Caki2 (cell line): ENCODE data around the gene BMF. TPM values are rescaled to one million over a fixed set of nuclear protein-coding genes. Genes with fewer than 3 reads are reported as not detected.

ENCODE experiments used
- DNase-seq: peaks from one replicate; pipeline ENCODE4 v3.0.0-alpha.2; 2015; ENCODE audit warnings: low read depth
- in situ Hi-C: cut with HindIII; loops from 2 replicates; pipeline ENCODE4 v1.10.0; 2016; ENCODE audit warnings: low sequenced_read_pairs, low pct_unique_long_range_greater_than_20kb, mixed read lengths
- total RNA-seq: library from RNA; depleted of rRNA; stranded (reverse); fragments of >200 nt; shearing (Covaris generic); gene quantifications from 2 replicates; pipeline ENCODE4 v1.2.3, GENCODE V29; 2014; ENCODE audit warnings: low replicate concordance

BMF gene
- total RNA-seq, 1 experiment from 2014 or later = 1.8 TPM

DNA sequence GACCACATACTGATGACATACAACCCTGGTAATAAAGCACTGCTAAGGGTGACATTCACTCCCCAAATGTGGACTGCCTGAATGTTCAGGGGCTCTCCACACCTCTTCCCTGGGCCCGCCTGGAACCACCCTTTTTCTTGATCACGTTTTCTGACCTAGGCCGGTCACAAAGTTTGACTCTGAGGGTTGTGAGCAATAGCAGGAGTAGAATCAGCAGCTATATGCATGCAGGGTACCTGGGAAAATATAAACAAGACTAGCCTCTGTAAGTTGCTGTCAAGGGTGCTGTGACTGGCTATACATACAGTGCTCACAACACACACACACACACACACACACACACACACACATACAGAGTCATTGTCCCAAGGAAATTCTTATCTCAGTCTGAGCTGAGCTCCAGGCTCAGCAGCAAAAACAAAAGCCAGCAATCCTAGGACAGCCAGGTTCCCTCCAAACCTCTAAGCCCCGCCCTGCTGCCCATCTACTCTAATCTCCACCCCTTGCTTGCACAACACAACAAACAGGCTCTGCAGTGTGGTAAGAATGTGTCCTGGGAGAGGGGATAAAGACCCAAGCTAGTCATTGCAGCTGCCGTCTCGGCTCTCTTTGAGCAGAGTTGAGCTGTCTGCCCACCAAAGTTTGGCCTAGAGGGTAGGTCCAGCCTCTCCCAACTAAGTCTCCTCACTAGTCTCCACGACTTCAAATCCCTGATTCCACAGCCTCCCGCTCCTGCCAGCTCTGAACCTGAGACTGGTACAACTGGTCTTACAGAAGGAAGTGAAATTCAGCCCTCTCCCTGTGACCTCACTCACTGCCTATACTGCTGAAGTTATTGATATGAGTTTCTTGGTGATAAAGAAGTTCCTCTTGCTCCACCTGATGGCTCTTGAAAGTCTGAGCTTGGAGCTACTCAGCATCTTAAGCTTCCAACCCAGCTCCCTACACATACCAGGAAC lies 2.2 kb downstream of the BMF start:
- DNase-seq = no peak
- in situ Hi-C loops = no loop called here

DNA sequence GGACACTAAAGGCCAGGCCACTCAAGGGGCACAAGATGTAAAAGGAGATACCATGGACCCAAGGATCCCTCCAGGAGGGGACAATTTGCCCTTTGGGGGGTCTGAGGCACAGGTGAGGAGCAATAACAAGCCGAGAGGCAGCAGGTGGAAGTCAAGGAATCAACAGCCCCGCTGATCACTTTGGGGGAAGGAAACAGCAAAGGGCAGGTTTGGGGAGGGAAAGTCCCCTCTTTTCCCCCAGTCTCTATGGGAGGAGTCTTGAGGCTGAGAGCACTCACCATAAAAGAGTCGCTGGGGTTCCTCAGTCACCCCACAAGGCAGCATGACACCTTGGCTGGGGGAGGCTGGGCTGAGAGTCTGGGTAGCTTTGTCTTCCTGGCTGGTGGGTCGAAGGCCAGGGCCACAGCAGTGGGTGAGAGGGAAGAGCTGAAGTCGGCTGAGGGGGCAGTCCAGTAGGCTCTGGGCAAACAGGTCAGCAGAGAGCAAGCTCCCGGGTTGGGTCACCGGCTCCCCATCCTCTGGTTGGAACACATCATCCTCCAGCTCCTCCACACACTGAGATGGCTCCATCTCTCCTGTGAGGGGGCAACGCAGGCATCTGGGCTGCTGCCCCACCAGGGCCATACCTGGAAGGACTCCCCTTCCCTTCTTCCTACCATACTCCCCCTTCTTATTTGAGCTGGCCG lies 3.0 kb downstream of the BMF start:
- DNase-seq = no peak
- in situ Hi-C loops = no loop called here

DNA sequence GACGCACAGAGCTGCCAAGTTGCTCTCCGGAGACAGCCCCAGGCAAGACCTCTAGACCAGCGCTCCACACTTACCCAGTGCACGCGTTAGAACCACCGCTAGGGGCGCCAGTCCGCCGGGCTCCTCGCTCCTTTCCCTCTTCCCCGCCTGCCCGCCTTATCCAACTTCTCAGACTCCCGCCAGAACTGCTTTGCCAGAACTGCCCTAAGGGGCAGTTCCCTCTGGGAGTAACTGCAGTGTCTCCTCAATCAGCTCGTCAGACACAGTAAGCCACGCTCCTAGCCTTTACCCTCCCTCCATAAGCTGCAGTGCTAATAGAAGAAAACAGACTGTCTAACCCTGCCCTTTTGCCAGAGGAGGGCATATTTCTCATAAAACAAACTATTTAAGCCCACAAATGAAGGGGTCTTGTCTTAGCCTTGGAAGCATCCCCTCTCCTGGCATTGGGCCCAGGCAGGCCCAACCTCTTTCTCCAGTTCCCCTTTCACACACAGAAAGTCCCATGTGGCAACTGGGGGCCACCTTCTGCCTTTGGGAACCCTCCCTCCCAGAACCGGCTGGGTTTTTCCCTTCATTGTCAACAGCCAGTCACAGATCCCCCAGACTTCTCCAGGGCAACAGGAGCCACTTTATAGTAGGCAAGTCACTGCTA lies 3.7 kb downstream of the BMF start:
- in situ Hi-C loops = no loop called here
- peak; percentile 77 for DNase-seq

DNA sequence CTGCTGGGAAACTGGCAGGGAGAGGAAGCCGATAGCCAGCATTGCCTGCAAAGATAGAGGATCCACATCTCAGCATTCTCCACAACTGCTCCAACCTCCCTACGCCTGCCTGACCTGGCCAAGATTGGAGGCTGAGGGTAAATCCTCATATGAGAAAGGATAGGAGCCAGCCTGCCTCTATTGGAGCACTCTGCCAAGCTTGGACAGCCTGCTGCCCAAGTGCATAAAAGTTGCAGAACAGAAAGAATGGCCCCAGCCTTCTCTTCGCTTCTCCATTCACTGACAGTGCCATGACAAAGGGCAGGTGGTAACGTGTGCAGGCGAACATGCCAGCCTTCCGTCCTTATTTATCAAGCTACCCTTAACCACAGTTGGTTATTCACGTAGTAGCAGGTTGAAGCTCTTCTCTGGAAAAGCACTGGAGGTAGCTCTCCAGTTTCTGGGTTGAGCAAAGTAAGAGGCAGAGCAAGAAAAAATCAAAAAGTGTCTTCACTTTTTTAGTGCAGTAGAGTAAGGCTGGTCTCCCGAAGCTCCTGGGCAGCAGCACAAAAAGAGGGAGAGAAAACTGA lies 4.3 kb downstream of the BMF start:
- DNase-seq = no peak
- in situ Hi-C loops = no loop called here

DNA sequence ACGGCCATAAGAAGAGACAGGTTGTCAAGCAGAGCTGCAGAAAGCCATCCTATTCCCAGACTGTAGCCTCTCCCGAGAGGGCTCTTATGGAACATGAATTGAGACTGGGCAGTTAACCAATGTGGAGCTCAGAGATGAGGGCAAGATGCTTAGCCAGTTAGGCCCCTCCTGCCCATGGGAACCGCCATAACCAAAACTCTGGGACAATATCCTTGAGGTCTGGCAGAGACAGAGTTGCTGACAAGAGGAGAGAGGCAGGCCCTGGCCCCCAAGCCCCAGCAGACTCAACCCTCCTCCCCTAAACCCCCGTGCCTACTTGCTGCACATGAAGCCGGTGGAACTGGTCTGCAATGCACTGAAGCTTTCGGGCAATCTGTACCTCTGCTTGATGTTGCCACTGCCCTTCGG lies 4.8 kb downstream of the BMF start:
- in situ Hi-C loops = no loop called here
- DNase-seq = no peak

DNA sequence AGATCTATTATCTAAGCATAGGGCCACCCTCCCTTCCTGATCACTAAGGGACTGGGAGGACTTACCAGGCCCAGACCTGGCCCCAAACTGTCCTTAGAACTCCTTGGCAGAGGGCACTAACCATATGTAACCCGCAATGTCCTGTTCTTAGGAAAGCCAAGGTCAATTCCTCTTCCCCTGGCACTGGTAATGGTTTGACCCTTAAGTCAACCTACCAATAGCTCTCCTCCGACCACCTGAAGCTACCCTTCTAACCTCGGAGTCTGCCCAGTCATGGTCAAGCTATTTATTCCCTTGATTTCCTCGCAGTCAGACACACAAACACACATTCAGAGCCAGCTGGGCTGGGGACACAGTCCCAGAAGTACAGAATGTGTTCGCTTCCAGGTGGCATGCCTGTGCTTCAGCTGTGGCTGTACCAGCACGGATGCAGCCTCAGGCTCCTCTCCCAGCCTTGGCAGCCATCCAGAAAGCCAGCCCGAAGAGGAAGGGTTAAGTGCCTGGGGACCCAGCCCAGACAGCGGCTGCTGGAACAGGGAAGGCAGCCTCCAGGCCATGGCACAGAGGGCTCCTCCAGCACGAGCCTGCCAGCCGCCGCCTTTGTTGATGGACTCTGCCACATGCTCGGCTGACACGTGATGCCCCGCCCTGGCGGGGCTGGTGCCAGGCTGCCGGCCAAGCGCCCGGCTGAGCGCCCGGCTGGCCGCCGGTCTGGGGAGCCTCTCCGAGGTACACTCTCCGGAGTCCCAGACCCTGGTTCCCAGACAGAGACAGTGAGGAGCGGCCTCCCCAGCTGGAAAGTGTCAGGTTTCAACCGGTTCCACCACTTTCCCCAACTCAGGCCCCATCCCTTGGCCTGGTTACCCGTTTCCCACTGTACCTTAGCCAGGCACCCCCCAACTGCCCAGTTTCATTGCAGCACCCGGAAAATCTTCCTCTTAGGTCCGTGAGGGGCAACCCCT lies 5.5 kb downstream of the BMF start:
- in situ Hi-C loops = no loop called here
- DNase-seq = peak; percentile 70

DNA sequence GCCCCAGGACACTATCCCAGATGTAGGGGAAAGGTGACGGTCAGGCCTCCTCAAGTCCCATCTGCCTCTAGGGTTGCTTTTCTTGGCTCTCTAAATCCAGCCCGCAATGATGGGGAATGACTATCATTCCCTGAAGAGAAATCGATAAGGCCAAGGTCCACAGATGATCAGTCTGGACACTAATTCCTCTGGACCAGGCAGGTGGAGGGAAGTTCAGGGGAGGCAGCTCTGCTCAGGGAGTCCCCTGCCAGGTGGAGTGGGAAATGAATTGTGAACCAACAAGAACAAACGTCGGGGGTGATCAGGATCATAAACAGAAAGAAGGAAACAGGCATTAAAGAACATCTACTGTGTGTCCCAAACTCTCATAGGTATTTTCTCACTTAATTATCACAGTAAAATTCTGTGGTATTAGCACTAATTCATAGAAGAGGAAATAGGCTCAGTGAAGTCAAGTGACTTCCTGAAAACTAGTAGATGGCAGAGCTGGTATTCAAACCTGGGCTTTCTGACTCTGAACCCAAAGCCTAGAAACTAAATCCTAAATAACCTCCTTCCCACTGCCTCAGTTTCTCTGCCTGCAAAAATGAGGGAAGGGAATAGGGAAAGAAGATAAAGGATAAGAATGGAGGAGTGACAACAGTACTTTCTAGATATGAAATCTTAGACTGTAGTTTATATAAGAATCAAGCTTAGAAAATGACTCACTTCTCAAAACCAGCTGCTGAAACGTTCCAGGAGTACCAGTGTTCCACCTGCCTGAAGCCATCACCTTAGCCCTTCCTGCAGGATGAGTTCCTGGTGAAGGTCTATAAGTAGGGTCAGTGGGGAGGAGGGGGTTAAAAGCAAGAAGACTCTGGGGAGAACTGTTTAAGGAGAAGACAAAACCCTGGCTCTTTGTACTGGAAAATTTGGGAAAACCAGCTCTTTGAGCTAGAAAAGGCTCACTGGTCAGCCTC lies 7.5 kb downstream of the BMF start:
- DNase-seq = no peak
- in situ Hi-C loops = no loop called here

DNA sequence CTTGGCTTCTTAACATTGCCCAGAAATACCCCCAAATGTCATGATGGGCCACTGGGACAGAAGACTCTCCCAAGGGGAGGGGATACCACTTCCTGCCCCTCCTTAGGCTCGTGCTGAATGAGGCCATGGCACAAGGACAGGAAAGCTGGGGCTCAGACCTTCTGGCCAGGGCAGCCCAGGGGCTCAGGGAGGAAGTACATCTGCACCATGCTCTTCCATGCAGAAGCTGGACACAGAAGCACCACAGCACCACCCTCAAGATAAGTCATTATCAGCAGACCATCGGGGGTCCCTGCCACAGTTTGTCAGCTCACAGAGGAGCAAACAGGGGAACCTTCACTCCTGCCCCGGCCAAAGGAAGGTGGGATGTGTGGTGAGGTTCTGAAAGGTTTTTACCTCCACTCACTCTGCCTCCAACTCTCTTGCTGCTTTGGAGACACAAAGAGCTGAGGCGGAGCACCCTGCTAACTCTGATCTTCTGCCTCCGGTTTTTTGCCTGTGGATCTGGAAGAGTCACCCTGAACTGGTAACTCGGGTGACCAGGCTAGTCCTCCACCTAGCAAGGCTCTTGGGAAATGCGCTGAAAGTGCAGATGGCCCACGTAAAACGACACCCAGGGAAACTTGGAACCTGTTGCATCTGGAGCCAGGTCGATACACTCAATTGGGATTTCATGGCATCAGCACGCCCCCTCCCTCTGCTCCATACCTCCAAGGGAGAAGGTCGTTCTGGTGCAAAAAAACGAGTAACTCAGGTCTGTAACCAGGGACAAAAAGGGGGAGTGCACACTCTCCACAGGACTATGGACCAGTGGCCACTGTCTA lies 8.3 kb downstream of the BMF start:
- no peak for DNase-seq
- in situ Hi-C loops = no loop called here

DNA sequence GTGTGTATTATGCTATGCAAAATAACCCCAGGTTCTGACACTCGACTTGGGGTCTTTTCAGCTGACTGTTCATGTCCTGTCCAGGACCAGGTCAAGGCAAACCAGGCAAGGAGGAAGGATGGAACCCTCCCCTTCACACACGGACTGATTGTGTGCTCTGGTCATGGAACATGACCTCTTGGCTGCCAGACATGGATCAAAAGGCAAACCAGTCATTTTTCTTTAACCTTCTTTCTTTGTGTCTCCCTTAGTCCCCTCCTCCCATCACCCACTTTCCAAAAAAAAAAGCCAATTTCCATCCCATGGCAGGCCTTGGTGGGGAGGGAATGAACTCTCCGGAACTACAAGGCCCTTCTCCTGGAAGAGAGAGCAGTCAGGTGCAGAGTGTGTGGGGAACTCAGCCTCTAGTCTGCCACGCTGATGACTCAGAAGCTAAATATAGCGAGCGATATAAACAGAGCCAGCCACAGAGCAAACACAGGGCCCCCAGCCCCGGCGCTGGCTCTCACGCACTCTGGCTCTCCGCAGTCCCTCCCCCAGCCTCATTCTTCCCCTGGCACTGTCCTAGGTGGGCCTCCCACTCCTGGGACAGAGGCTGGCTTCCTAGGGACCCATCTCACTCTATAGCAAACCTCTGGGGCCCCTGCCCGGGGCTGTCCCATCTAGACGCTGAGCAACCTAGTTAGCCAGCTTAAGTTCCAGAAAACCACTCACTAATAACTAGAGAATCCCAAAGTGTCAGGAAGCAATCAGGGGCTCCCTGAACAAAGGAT lies 10.0 kb downstream of the BMF start:
- DNase-seq = peak; percentile 91
- in situ Hi-C loops = no loop called here

DNA sequence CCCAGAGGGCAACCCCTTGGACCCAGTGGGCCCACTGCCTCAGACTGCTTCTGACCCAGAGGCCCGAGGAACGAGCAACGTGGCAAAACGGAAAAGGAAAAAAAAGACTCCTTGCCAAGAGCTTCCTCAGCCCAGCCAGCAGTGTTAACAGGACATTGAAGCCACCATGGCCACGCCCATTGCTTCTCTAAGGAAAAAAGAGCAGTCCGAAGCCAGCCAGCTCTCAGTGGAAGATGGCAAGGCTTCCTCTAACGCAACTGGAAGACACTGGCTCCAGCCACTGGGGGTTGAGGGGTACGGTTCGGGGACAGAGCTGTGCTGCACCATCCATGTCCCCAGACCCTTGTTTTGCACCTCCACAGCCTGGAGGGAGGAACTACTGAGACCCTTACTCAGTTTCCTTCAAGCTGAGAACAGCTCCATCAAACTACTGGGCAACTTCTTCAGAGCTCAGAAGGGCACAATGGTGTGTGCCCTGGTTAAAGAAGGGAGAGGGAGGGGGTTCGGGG lies 10.7 kb downstream of the BMF start:
- in situ Hi-C loops = no loop called here
- DNase-seq = no peak

DNA sequence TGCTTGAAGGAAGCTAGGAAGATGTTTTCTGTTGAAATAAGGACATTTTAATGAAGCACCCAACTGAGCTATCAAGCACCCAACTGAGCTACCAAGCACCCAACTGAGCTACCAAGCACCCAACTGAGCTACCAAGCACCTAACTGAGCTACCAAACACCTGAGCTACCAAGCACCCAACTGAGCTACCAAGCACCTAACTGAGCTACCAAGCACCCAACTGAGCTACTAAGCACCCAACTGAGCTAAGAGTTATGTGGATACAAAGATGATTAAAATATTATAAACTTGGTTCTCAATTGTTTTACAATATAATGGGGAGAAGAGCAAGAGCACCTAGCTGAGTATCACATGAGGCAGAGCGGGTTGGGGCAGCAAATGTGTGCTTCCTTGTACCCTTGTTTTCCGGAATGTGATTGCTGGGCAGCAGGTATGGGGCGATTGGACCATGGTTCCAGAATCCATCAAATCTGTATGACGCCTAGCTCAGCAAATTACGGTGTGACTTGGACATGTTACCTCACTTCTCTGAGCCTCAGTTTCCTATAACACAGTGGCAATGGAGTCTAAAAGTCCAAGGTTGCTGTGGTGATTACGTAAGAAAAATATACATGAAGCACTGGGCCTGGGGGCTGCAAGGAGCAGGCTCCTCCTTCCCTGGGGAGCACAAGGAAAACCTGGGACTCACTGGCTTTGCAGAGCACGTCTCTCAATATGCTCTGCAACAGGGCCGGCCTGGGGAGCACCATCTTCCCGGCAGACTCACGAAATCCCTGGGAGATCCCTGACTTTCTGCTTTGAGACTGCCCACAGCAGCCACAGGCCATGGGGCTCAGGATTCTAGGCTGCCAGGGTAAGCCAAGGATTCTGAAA lies 11.3 kb downstream of the BMF start:
- in situ Hi-C loops = no loop called here

DNA sequence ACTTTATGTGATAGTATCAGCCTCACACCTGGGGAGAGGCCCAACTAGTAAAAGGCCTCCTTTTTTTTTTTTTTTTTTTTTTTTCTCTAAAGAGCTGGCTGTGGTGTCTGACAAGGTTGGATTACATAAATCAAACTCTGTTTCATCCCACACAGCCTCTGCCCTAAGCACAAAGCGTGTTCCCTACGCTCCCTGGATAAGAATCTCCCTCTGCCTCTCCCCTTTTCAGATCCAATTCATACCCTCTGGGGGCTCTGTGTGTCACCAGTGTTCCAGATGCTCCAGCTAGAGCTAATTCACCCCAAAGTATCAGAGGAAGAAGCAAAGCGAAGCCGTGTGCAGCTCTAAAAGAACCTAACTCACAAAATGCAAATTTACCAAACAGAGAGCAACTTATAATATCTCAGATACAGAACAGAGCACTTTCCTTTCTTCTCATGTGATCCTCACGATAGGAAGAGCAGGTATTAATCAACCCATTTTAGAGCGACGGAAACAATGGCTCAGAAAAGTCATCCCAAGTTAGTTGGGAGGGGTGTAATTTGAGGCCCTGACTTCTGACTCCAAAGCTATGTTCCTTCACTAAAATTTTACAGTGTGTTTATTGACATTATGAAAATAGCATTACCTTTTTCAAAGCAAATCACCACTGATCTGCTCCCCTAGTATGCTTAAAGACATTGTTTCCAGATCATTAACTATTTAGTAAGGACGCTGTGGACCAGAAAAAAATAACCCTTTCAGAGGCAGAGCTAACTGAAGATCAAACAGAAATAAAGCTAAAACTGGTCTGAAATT lies 12.4 kb downstream of the BMF start:
- in situ Hi-C loops = no loop called here
- DNase-seq = peak; percentile 55

More for the DNA sequence above, 11.3 kb downstream of the BMF start:
- DNase-seq = no peak

DNA sequence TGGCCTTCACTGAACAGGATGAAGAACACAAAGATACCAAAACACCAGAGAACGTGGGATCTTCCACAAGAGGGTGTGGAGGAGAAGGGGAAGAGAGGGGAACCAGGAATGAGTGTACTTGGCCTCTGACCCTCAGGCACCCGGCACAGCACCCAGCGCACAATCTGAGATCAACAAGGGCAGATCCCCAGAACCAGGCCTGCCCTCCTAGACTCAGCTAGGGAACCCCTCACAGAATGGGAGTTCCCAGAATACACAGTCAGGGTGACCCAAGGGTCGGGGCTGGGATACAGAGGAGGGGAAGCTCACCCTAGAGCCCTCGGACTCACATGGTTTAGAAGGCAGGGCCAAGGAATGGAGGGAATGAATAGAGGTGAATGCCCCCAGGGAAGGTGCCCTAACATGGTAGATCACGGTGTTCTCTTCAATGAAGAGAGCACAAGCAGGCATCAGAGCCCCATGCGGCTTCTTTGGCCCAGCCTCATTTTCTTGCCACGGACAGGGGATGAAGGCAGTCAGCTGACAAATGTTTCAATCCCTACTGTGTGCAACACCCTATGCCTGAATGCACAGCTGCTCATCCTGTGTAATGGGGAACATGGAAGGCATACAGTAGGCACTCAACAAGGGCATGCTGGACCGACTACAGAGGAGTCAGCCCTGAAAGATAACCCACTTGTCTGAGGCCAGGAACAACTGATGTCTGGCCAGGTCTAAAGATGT lies 13.1 kb downstream of the BMF start:
- no peak for DNase-seq
- in situ Hi-C loops = no loop called here
